ENCODE measurements around the gene CPSF4.

The CPSF4 gene

GRCh38 chr7:99438573-99439480, at the start of gene CPSF4, which contains the start of gene PTCD1:
CPSF4 (plus strand) TSS chr7:99438943; CDS start chr7:99439083, 140 bp downstream.
PTCD1 (minus strand) TSS chr7:99438798; CDS start chr7:99435242, 3,556 bp downstream.
- peak; percentile 20 for DNase-seq

GRCh38 chr7:99389772-99390171, 49.0 kb upstream of the CPSF4 start:
- DNase-seq = no peak

GRCh38 chr7:99390941-99391602, 47.7 kb upstream of the CPSF4 start:
- no peak for DNase-seq

- DNase-seq = no peak
Observed at GRCh38 chr7:99392046-99392445, 46.7 kb upstream of the CPSF4 start.

- no peak for DNase-seq
Observed at GRCh38 chr7:99392659-99393354, 45.9 kb upstream of the CPSF4 start.

- DNase-seq = no peak
Observed at GRCh38 chr7:99393355-99394187, 45.2 kb upstream of the CPSF4 start.

GRCh38 chr7:99394188-99394502, 44.6 kb upstream of the CPSF4 start:
- DNase-seq = no peak

- no peak for DNase-seq
Observed at GRCh38 chr7:99395616-99396327, 43.0 kb upstream of the CPSF4 start.

GRCh38 chr7:99396418-99397296, 42.1 kb upstream of the CPSF4 start:
- no peak for DNase-seq

- no peak for DNase-seq
Observed at GRCh38 chr7:99397297-99397983, 41.3 kb upstream of the CPSF4 start.

- no peak for DNase-seq
Observed at GRCh38 chr7:99398891-99399445, 39.8 kb upstream of the CPSF4 start.

- no peak for DNase-seq
Observed at GRCh38 chr7:99399597-99399996, 39.1 kb upstream of the CPSF4 start.

GRCh38 chr7:99402854-99403253, 35.9 kb upstream of the CPSF4 start:
- no peak for DNase-seq

- no peak for DNase-seq
Observed at GRCh38 chr7:99403764-99404163, 35.0 kb upstream of the CPSF4 start.

- DNase-seq = no peak
Observed at GRCh38 chr7:99404235-99404976, 34.3 kb upstream of the CPSF4 start.

GRCh38 chr7:99404977-99405320, 33.8 kb upstream of the CPSF4 start:
- DNase-seq = no peak

- DNase-seq = no peak
Observed at GRCh38 chr7:99406557-99406956, 32.2 kb upstream of the CPSF4 start.

GRCh38 chr7:99407872-99408378, 30.8 kb upstream of the CPSF4 start:
- DNase-seq = no peak
